ENCODE results near the gene MIER2.

MIER2 gene

GRCh38 chr19:293436-294110, 51.0 kb downstream of the MIER2 start:
- H3K4me2 ChIP-seq (ENCODE audit: low read length) = no peak overlapping the region
- no peaks in the 10 kb centered on the region for H3K4me1 ChIP-seq (ENCODE audit: control insufficient read depth, low read length)
- no peak overlapping the region for H3K27ac ChIP-seq (ENCODE audit: low read depth, low read length)
- no peaks in the 10 kb centered on the region for H3F3A ChIP-seq (ENCODE audit: control insufficient read depth, insufficient read depth)
- H4K20me1 ChIP-seq (ENCODE audit: control insufficient read depth, insufficient read depth, low read depth, low read length) = no peaks in the 10 kb centered on the region
- no peak overlapping the region for H3K4me3 ChIP-seq (ENCODE audit: low read length)
- no peaks in the 10 kb centered on the region for H3K9me3 ChIP-seq (ENCODE audit: control insufficient read depth, insufficient read depth, low read length)
- no peaks in the 10 kb centered on the region for H3K79me2 ChIP-seq (ENCODE audit: control insufficient read depth, low read length)
- H3K27me3 ChIP-seq (ENCODE audit: control insufficient read depth, low read length) = peaks cover 12% of the 10 kb centered on the region
- no peaks in the 10 kb centered on the region for H3K36me3 ChIP-seq (ENCODE audit: control insufficient read depth, low read length)
- TF ChIP-seq EZH2phosphoT487 (IDR thresholded peaks at IDR 0.05; ENCODE audit: borderline replicate concordance, low read length) (no peak), CTCF (IDR thresholded peaks at IDR 0.05; ENCODE audit: low read depth, low read length, poor library complexity, severe bottlenecking) (no peak)
- no peaks in the 10 kb centered on the region for H3K9me2 ChIP-seq (replicated peaks; ENCODE audit: control insufficient read depth, low read length)

GRCh38 chr19:292951-293350, 51.6 kb downstream of the MIER2 start:
- no peak overlapping the region for H3K27ac ChIP-seq (ENCODE audit: low read depth, low read length)
- H3K4me2 ChIP-seq (ENCODE audit: low read length) = no peak overlapping the region
- H3K79me2 ChIP-seq (ENCODE audit: control insufficient read depth, low read length) = no peaks in the 10 kb centered on the region
- no peak overlapping the region for H3K4me3 ChIP-seq (ENCODE audit: low read length)
- no peaks in the 10 kb centered on the region for H3F3A ChIP-seq (ENCODE audit: control insufficient read depth, insufficient read depth)
- H4K20me1 ChIP-seq (ENCODE audit: control insufficient read depth, insufficient read depth, low read depth, low read length) = no peaks in the 10 kb centered on the region
- peaks cover 12% of the 10 kb centered on the region for H3K27me3 ChIP-seq (ENCODE audit: control insufficient read depth, low read length)
- H3K36me3 ChIP-seq (ENCODE audit: control insufficient read depth, low read length) = no peaks in the 10 kb centered on the region
- no peaks in the 10 kb centered on the region for H3K9me3 ChIP-seq (ENCODE audit: control insufficient read depth, insufficient read depth, low read length)
- no peaks in the 10 kb centered on the region for H3K9me2 ChIP-seq (replicated peaks; ENCODE audit: control insufficient read depth, low read length)
- H3K4me1 ChIP-seq (ENCODE audit: control insufficient read depth, low read length) = no peaks in the 10 kb centered on the region
- TF ChIP-seq EZH2phosphoT487 (IDR thresholded peaks at IDR 0.05; ENCODE audit: borderline replicate concordance, low read length) (no peak), CTCF (IDR thresholded peaks at IDR 0.05; ENCODE audit: low read depth, low read length, poor library complexity, severe bottlenecking) (no peak)

GRCh38 chr19:292281-292884, 52.2 kb downstream of the MIER2 start:
- no peak overlapping the region for H3K27ac ChIP-seq (ENCODE audit: low read depth, low read length)
- no peaks in the 10 kb centered on the region for H3K9me3 ChIP-seq (ENCODE audit: control insufficient read depth, insufficient read depth, low read length)
- no peaks in the 10 kb centered on the region for H3K4me1 ChIP-seq (ENCODE audit: control insufficient read depth, low read length)
- no peak overlapping the region for H3K4me3 ChIP-seq (ENCODE audit: low read length)
- no peaks in the 10 kb centered on the region for H3K36me3 ChIP-seq (ENCODE audit: control insufficient read depth, low read length)
- peaks cover 12% of the 10 kb centered on the region for H3K27me3 ChIP-seq (ENCODE audit: control insufficient read depth, low read length)
- no peak for TF ChIP-seq CTCF (IDR thresholded peaks at IDR 0.05; ENCODE audit: low read depth, low read length, poor library complexity, severe bottlenecking)
- no peak overlapping the region for H3K4me2 ChIP-seq (ENCODE audit: low read length)
- H3K79me2 ChIP-seq (ENCODE audit: control insufficient read depth, low read length) = no peaks in the 10 kb centered on the region
- H4K20me1 ChIP-seq (ENCODE audit: control insufficient read depth, insufficient read depth, low read depth, low read length) = no peaks in the 10 kb centered on the region
- no peaks in the 10 kb centered on the region for H3K9me2 ChIP-seq (replicated peaks; ENCODE audit: control insufficient read depth, low read length)
- H3F3A ChIP-seq (ENCODE audit: control insufficient read depth, insufficient read depth) = no peaks in the 10 kb centered on the region
